ENCODE results near the gene SGMS2. TPM values are rescaled to one million over a fixed set of nuclear protein-coding genes. Genes with fewer than 3 reads are reported as not detected.
A peak's percentile ranks its signal among the peaks of the same experiment; 100 is the strongest.

Gene SGMS2
- polyA plus RNA-seq, 3 donors = 20.8 to 32.7 (median 23.0) TPM

GRCh38 chr4:107854356-107855022, 29.8 kb downstream of the SGMS2 start:
- Mint-ChIP-seq H3K4me3 (no peak overlapping the region), H3K4me1 (peaks cover 58% of the 10 kb centered on the region), H3K27me3 (ENCODE audit: low read depth in 3 of 3) (no peaks in the 10 kb centered on the region), H3K9me3 (peaks cover 0 to 5% (median 3%) of the 10 kb centered on the region in 7 donors), H3K36me3 (peaks cover 30 to 39% of the 10 kb centered on the region in 2 donors), H3K27ac (peak overlapping the region in 2 of 7 donors; percentile 38 to 50)
- Histone ChIP-seq H3K4me2 (replicated peaks; ENCODE audit: extremely low read depth, low read length, poor library complexity, severe bottlenecking) (no peak overlapping the region), H3K4me1 (ENCODE audit: control insufficient read depth in 1 of 2, insufficient read depth in 2 of 2, low read length in 2 of 2) (peaks cover 20 to 31% of the 10 kb centered on the region in 2 donors), H3K4me3 (replicated peaks in 1 of 3; ENCODE audit: low read depth in 2 of 3, low read length in 3 of 3) (no peak overlapping the region), H3K9ac (ENCODE audit: insufficient read depth, low read length, poor library complexity, severe bottlenecking) (no peak overlapping the region), H3K27me3 (ENCODE audit: control insufficient read depth in 2 of 2, insufficient read depth in 2 of 2, low read length in 2 of 2) (no peaks in the 10 kb centered on the region), H2AFZ (ENCODE audit: insufficient read depth, low read depth, low read length, poor library complexity, severe bottlenecking) (no peak overlapping the region), H3K27ac (ENCODE audit: low read depth in 1 of 2, low read length in 2 of 2) (peak overlapping the region in 1 of 2 donors; percentile 72), H4K20me1 (ENCODE audit: insufficient read depth, low read length) (peaks cover 54% of the 10 kb centered on the region), H3K9me3 (replicated peaks in 1 of 2; ENCODE audit: control insufficient read depth in 1 of 2, insufficient read depth in 1 of 2, low read length in 2 of 2) (no peaks in the 10 kb centered on the region), H3K79me2 (ENCODE audit: insufficient read depth, low read length) (peaks cover 86% of the 10 kb centered on the region), H3K36me3 (replicated peaks in 1 of 2; ENCODE audit: control insufficient read depth in 1 of 2, insufficient read depth in 2 of 2, low read length in 2 of 2) (peaks cover 12 to 13% of the 10 kb centered on the region in 2 donors)
- no CpG with 5 or more reads among the region's 3 CpGs for WGBS (ENCODE audit: insufficient coverage)
- DNase-seq = no peak
- intact Hi-C loops (cut with micrococcal nuclease) = no loop called here
- TF ChIP-seq CTCF (IDR thresholded peaks at IDR 0.05) = no peak

- Histone ChIP-seq H3K4me3 (replicated peaks in 1 of 3; ENCODE audit: low read depth in 2 of 3, low read length in 3 of 3) (no peak overlapping the region), H3K36me3 (replicated peaks in 1 of 2; ENCODE audit: control insufficient read depth in 1 of 2, insufficient read depth in 2 of 2, low read length in 2 of 2) (peaks cover 22 to 25% of the 10 kb centered on the region in 2 donors), H3K27ac (ENCODE audit: low read depth in 1 of 2, low read length in 2 of 2) (no peak overlapping the region), H4K20me1 (ENCODE audit: insufficient read depth, low read length) (peaks cover 46% of the 10 kb centered on the region), H3K9ac (ENCODE audit: insufficient read depth, low read length, poor library complexity, severe bottlenecking) (no peak overlapping the region), H3K4me1 (ENCODE audit: control insufficient read depth in 1 of 2, insufficient read depth in 2 of 2, low read length in 2 of 2) (peaks cover 20 to 24% of the 10 kb centered on the region in 2 donors), H3K4me2 (replicated peaks; ENCODE audit: extremely low read depth, low read length, poor library complexity, severe bottlenecking) (no peak overlapping the region), H3K79me2 (ENCODE audit: insufficient read depth, low read length) (peaks cover 73% of the 10 kb centered on the region), H2AFZ (ENCODE audit: insufficient read depth, low read depth, low read length, poor library complexity, severe bottlenecking) (no peak overlapping the region), H3K27me3 (ENCODE audit: control insufficient read depth in 2 of 2, insufficient read depth in 2 of 2, low read length in 2 of 2) (no peaks in the 10 kb centered on the region), H3K9me3 (replicated peaks in 1 of 2; ENCODE audit: control insufficient read depth in 1 of 2, insufficient read depth in 1 of 2, low read length in 2 of 2) (no peaks in the 10 kb centered on the region)
- Mint-ChIP-seq H3K27ac (no peak overlapping the region), H3K4me3 (no peak overlapping the region), H3K9me3 (peaks cover 0 to 1% (median 0%) of the 10 kb centered on the region in 7 donors), H3K36me3 (peaks cover 35 to 48% of the 10 kb centered on the region in 2 donors), H3K4me1 (peaks cover 53% of the 10 kb centered on the region), H3K27me3 (ENCODE audit: low read depth in 3 of 3) (peaks cover 0 to 1% (median 0%) of the 10 kb centered on the region in 3 donors)
- 80% methylated on average over 1 of the region's 3 CpGs for WGBS (ENCODE audit: insufficient coverage)
- TF ChIP-seq CTCF (IDR thresholded peaks at IDR 0.05) = no peak
- intact Hi-C loops (cut with micrococcal nuclease) = no loop called here
- DNase-seq = no peak
Measured at GRCh38 chr4:107855723-107856122, 31.0 kb downstream of the SGMS2 start.

Measured in CD14-positive monocyte (primary cell).